ENCODE measurements around the gene THAP4. TPM values are rescaled to one million over a fixed set of nuclear protein-coding genes. Genes with fewer than 3 reads are reported as not detected.

Gene THAP4, protein sequence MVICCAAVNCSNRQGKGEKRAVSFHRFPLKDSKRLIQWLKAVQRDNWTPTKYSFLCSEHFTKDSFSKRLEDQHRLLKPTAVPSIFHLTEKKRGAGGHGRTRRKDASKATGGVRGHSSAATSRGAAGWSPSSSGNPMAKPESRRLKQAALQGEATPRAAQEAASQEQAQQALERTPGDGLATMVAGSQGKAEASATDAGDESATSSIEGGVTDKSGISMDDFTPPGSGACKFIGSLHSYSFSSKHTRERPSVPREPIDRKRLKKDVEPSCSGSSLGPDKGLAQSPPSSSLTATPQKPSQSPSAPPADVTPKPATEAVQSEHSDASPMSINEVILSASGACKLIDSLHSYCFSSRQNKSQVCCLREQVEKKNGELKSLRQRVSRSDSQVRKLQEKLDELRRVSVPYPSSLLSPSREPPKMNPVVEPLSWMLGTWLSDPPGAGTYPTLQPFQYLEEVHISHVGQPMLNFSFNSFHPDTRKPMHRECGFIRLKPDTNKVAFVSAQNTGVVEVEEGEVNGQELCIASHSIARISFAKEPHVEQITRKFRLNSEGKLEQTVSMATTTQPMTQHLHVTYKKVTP
- 22.2 and 25.9 TPM in 2 replicates for total RNA-seq (2014; rRNA removed; shearing (Covaris generic))

DNA sequence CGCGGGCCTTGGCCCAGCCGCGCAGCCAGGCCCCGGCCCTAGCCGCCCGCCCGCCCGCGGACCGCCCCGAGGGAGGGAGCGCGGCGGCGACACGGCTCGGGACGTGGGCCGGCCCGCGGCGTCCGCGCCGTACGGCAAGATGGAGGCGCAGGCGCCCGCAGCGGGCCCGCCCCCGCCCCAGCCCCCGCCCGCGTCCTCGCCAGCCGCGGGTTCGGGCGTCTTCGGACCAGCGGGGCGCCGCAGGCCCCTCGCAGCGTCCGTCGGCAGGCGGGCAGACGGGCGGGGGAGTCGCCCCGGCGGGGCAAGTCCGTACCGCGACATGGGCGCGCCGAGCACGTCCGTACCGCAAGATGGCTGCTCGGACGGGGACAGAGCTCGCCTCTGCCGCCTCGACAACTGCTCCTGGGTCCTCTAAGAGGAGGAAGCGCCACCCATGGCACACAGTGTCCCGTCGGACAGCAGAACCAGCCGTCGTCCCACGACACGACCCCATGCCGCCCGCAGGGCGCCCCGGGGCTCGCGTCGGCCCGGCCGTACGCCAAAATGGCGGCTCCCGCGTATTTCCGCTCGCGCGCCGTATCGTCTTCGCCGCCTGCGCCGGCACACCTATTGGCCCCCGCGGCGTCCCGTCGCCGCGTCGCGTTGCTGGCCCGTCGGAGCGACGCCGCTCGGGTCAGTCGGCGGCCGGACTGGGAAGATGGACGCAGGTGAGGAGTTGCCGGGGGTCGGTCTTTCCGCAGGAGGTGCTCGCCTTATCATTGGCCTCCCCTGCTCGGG, at the start of gene THAP4, which contains the start of gene ATG4B:
Gene THAP4 (minus strand): TSS at position 141 of the 777 bp plus-strand sequence. CDS start 141 bp downstream, outside the sequence.
Gene ATG4B (plus strand): TSS at position 676 of the 777 bp plus-strand sequence. CDS start 22 bp downstream, at position 698.
- peak; percentile 74 for DNase-seq (ENCODE audit: low read depth)

DNA sequence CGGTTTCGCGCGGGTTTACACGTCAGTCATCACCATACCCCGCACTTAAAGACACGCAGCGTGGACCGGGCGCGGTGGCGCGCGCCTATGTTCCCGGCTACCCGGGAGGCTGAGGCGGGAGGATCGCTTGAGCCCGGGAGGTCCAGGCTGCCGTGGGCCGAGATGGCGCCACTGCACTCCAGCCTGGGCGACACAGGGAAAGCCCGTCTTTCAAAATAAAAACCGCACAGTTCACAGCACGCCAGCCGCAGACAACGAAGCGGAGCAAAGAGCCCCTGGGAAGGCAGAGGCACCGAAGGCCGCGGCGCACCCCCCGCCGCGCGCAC, 49.3 kb upstream of the THAP4 start:
- DNase-seq (ENCODE audit: low read depth): no peak

DNA sequence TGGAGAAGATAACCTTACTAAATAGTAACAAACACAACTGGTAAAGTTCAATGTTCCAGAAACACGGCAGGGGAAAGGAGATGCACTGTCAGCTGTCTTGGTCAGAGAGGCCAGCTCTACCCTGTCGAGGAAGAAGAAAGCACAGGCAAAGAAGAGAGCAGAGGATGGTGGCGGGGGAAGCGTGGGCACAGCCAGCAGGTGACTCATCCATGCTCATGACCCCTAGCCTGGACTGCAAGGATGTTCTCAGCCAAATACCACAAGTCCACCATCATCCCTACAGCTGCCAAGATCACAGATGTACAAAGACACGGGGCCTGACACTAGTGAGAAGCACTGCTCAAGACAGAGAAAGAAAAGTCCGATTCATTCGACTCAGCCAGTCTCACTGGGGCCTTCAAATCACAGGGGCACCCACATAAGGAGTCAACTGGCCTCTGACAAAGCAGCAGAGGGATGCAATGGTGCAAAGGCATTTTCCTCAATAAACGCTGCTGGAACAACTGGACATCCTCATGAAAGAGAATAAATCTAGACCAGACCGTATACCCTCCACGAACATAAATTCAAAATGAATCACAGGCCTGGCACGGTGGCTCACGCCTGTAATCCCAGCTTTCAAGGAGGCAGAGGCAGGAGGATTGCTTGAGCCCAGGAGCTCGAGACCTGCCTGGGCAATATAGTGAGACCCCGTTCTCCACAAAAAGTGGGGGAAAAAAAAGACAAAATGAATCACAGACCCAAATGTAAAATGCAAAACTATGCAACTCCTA, 44.1 kb upstream of the THAP4 start:
- peak; percentile 91 for DNase-seq (ENCODE audit: low read depth)

DNA sequence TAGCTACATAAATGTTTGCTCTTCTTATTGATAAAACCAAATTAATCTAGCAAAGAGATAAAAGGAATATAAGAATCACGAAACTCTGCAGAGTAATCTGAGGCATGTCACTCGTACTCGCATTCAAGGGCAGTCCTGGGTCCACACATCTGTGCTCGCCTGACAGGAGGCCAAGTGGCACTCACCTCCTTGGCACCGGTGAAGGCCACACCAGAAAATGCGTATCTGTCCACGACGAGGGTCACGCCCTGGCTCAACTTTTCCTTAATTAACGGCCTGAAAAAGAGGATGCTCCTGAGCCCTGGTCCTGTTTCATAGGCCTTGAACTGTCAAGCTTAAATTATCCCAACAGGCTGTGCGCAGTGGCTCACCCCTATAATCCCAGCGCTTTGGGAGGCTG, 43.1 kb upstream of the THAP4 start:
- DNase-seq (ENCODE audit: low read depth): no peak

DNA sequence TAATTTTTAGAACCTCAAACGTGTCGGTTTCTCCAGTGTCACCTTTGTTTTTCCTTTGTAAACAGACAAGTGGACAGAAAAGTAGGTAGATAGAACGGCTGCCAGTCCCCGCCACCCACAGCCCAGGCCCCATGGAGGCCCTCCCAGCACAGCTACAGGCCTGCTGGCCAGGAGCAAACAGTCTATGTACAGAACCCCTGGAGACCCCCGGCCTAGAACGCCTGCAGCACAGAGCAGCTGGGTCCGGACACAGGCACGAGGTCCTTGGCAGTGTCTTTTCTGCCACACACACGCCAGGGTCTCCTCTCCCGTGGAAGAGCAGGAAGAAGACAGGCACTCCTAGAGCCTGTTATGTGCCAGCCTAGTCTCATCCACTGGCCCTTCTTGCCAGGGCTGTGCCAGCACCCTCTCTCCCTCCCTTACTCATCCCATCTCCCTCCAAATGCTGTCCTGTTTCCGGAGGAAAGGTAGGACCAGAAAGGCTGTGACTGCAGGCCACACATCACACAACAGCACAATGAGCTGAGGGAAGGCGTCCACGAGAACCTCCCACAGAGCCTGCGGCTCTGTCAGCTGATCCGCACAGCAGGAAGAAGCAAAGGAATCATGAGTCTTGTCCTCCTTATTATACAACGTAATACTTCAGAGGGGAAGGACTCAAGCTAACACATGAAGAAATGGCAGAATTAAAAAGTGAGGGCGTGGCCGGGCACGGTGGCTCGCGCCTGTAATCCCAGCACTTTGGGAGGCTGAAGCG, 42.0 kb upstream of the THAP4 start:
- no peak for DNase-seq (ENCODE audit: low read depth)

DNA sequence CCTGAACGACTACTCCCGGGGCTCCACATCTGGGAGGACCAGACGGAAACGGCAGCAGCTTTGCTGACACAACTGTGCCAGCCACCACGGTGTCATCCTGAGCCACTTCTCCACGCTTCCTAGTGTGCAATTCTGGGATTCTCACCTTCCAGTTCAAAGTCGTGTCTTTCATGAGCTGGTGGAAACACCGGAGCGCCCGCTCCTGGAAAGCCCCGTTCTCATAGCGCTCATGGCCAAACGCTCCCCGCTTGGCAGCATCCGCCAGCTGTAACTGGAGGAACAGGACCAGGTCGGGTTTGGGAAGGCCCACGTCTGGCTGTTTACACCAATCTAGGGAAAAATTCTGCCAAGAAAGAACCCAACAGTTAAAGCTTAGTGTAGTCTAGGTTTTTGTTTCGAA, 41.3 kb upstream of the THAP4 start:
- no peak for DNase-seq (ENCODE audit: low read depth)

DNA sequence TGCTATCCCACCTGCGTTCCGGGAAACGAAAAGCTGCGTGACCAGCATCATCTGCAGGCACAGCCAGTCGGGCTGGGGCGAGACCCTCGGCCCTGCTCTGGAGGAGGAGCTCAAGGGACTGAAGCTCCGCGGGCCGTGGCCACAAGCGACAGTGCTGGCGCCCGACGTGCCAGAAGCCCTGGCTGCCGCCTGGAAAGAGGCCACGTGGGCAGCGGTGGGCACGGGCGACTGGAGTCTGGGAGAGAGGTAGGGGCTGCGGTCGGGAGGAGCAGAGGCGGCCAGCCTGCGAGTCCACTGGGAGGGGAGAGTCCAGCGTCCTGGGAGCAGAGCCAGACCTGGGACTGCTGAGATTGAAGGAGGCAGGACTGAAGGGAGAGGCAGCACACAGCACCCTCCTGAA, 40.4 kb upstream of the THAP4 start:
- no peak for DNase-seq (ENCODE audit: low read depth)

DNA sequence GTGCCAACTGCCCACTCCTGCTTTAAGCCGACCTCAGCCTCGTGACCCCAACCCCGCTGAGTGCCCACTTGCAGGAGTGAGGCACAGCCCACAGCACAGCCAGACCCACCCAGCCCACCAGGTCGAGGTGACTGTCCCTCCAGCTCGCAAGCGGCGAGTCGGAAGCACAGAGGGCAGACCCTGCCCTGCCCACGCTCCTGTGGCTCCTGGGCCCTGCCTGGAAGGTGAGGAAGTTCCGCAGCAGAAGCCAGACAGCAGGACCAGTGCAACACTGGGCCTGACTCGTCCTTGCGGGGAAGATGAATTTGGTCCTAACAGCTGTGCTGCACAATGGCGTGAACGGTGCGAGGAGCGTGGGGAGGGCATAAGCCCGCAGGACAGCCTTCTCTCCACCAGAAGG, 39.7 kb upstream of the THAP4 start:
- no peak for DNase-seq (ENCODE audit: low read depth)

DNA sequence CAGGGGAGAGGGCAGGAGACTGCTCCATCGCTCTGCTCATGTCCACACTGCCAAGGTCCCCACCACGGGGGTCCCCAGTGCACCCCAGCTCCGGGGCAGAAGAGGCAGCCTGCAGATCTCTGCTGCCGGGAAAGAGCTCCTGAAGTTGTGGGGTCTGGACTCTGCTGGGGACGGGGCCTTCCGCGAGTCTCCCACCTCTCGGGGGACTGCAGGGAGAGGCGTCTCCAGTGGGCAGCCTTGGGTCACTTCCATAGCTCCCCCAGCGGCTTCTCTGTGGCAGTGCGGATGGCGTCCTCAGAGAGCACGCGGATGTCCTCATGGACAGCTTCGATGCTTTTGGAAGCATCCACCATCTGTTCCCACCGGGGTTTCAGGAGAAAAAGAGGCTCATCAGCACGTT, 38.9 kb upstream of the THAP4 start:
- no peak for DNase-seq (ENCODE audit: low read depth)

DNA sequence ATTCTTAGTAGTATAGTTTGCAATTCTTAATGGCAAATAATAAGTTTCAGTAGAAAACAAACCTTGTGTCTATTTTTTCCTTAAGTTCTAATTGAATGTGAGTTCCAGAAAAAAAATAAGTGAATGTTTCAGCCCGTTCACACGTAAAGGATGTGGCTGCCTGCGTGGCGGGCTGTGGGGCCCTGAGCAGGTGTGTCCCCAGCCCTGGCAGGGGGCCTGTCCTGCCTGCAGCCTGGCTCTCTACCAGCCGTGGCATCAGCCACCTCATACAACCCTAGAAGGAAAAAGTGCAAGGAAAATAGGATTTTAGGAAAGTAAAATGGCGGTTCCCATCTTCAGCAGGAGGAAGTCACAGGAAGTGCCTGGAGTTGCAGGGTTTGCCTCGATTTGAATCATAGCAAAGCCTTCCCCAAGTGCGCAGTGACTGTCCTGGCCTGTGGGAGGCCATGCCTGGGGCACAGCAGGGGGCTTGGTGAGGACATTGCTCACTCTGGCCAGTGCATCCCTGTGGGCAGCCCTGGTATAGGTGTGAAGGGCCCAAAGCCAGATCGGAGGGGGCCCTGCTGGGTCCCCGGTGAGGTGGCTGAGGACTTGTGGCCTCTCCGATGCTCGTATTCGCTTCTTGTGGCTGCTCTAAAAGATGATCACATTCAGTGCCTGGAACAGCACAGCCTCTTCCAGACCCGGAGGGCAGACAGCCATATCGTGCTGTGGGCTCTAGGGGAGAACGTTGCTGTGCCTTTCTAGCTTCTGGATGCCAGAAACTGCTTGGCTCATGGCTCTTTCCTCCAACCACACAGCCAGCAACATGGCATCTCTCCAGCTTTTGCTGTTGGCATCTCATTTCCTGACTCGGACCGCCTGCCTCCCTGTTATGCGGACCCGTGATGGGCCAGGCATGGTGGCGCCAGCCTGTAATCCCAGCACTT, 37.1 kb upstream of the THAP4 start:
- DNase-seq (ENCODE audit: low read depth): peak; percentile 85

DNA sequence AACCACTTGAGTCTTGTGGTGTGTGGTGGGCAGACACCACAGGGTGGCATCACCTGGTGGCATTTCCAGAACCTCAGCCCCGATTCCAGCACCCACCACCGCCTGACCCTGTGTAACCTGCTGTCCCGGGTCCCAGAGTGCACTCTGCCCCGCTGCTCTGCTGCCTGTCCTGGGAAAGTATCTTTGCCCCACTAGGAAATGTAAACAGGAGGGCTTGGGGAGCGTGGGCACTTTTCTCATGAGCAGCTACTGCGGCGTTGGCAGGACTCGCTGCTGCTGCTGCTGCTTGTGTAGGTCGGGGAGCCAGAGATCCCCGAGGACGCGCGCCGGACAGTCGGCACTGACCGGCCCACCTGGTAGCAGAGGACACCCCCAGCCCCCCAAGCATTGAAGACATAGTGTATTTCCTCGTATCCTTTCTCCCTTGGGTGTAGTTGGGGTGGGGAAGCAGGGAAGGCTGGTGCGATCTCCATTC, 36.3 kb upstream of the THAP4 start:
- DNase-seq (ENCODE audit: low read depth): no peak

DNA sequence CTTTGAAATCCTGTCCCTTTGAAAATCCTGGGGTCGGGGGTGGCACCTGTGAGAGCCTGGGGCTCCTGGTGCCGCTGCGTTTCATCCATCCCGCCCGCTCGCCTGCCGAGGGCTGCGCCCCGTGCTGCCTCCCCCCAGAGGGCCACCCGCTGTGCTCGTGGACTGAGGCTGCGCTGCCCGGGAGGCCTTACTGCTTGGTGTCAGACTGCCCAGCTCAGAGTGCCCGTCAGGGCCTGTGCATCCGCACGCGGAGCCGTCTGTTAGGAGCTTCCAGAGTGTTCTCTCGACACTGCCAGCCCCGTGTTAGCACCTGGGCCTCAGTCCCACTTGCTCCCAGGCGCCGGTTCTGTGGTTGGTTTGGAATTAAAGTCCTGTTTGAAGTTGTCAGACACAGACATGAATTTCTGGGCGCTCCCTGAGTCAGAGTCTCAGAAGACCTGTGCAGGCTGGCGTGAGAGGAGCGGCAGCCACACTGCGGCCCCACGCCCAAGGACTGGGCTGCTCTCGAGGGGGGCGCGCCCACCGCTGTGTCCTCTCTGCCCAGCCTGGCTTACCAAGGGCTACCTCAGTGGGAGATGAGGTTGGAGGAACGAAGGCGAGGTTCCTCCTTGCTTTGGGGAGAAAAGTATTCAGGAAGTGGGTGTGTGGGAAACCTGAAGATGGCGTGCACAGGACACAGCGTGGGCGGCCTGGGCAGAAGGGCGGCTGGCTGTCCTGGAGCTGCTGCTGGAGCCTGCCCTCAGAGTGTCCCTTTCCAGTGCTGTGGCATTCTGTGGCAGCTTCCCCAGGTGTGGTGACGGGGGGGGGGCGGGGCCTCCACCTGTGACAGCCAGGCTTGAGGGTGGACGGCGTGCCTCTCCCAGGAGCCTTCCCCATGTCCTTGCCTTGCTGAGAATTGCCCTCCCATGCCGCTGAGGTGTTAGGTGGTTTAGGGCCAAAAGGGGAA, 35.6 kb upstream of the THAP4 start:
- no peak for DNase-seq (ENCODE audit: low read depth)

DNA sequence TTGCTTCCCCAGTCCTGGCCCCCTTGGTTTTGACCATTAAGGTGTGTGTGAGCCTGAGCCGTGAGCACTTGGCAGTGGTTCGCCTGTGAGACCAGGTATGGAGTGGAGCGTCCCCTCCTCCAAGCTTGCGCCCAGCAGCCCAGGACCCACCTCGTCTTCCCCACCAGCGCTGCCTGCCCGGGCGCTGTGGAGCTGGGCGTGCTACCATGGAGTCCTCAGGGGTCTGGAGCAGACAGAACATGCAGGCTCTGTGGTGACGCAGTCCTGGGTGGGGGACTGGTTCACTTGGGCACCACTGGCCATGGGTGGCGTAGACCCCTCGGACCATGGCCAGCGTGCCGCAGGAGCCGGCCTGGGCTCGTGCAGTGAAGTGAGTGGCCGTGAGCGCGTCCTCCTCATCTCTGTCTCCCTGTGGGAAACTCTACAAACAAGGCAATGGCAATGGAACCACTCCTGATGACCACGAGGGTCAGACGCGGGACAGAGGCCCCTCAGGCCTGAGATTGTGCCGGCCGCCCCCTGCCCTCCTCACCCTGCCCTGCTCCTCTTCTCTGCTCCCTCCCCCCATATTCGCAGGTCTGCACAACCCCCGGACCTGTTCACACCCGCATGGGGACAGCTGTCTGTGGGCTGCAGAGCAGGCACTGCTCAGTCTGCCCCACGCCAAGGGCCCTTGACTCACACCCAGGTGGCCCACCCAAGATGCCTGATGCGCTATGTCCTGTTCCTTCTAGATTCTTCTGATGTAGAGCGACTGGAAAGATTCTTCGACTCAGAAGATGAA, 34.7 kb upstream of the THAP4 start:
- no peak for DNase-seq (ENCODE audit: low read depth)

DNA sequence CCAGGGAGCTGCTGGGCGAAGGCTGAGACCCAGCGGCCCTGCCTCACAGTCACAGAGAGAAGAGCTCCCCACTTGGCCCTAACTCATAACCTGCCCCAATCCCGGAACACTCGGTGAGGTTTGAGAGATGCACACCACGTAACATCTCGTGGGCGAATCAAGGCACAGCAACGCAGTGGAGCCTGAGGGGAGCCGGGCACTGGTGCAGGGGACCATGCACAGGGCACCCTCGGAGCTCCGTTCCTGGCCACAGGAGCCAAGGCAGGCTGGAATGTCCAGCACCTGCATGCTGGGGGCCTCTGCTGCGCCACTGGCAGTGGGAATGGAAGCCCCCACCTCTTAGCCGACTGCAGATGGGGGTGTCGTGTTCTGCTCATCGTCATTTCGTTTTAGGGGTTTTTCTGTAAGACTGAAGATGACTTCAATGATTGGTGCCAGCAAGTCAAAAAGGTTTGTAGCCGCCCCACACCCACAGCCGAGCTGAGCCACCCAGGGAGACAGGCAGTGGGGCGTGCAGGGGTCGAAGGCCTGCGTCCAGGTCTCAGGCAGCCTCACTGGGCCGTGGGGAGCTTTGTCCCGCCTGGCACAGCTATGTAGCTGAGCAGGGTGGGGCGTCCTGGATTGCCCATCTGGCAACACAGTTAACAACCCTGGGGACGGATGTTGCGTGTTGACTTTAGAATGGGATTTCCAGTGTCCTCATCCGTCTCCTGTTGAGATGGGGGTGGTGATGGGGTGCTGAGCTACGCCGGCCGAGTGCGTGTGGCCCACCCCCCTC, 33.6 kb upstream of the THAP4 start:
- DNase-seq (ENCODE audit: low read depth): no peak

DNA sequence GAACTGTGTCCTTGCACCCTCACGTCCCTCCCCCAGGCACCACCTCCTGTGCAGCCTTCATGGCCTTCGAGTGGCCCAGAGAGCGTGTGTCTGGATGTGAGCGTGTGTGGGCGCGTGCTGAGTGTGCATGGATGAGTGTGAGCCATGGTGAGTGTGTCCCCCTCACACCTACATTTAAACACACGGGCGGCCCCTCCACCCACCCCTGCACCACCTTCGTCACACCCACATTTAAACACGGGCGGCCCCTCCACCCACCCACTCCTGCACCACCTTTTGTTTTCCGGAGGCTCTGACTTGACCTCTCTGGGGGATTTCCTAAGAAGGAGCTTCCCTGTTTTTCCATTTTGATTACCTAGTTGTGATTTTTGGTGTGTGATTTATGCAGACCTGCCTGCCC, 31.9 kb upstream of the THAP4 start:
- no peak for DNase-seq (ENCODE audit: low read depth)

DNA sequence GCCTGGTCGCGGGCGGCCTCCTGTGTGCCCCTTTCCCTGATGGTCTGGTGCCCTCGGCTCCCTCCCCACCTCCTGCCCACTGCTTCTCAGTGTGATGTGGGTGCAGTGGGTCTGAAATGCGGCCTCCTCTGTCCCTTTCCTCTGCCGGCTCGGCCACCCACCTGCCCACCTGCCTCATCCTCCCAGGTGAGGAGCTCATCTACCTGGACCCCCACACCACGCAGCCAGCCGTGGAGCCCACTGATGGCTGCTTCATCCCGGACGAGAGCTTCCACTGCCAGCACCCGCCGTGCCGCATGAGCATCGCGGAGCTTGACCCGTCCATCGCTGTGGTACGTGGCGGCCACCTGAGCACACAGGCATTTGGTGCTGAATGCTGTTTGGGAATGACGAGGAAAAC, 31.4 kb upstream of the THAP4 start:
- DNase-seq (ENCODE audit: low read depth): no peak

Measured in M059J (cell line).